Measurements from ENCODE around the gene PPFIA1. TPM values are rescaled to one million over a fixed set of nuclear protein-coding genes. Genes with fewer than 3 reads are reported as not detected.

PPFIA1 gene
- total and polyA plus RNA-seq, 2 of the 8 experiments (the other 6 are each of a cell fraction or from before 2014, with no cell fraction given) = 44.3 to 73.5 TPM

DNA sequence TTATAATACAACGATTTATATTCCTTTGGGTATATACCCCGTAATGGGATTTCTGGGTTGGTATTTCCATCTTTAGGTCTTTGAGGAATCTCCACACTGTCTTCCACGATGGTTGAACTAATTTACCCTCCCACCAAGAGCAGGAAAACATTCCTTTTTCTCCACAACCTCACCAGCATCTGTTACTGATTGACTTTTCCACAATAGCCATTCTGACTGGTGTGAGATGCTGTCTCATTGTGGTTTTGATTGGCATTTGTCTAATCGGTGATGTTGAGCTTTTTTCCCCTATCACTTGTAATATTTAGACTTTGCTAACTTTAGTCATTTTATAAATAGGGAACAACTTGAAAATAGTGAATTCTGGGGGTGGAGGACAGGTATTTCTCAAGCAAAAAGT lies 58.1 kb downstream of the PPFIA1 start:
- FAIRE-seq = no peak
- no peak overlapping the region for H2BK120ac ChIP-seq (replicated peaks; ENCODE audit: low read depth, low read length)
- H3K79me2 ChIP-seq (ENCODE audit: control insufficient read depth in 1 of 2, insufficient read depth in 2 of 2, low read length in 2 of 2) = no peaks in the 10 kb centered on the region
- no peaks in the 10 kb centered on the region for H3K4me1 ChIP-seq (replicated peaks in 1 of 4; ENCODE audit: control insufficient read depth in 3 of 4, insufficient read depth in 4 of 4, low read length in 3 of 4)
- H2BK20ac ChIP-seq (ENCODE audit: low read length) = no peak overlapping the region
- no peak overlapping the region for H2BK12ac ChIP-seq (ENCODE audit: low read depth, low read length)
- no peak overlapping the region for H3K56ac ChIP-seq (replicated peaks; ENCODE audit: insufficient read length, low read depth, low read length)
- no peak overlapping the region for H3K18ac ChIP-seq (ENCODE audit: extremely low read depth, low read length)
- H4K91ac ChIP-seq (replicated peaks; ENCODE audit: insufficient read length, low read length) = no peak overlapping the region
- H2AFZ ChIP-seq (ENCODE audit: low read length) = no peak overlapping the region
- no peak overlapping the region for H3K4ac ChIP-seq (replicated peaks; ENCODE audit: insufficient read length, low read depth, low read length)
- H4K8ac ChIP-seq (ENCODE audit: extremely low read depth, insufficient read depth, low read length) = no peak overlapping the region
- no peak for DNase-seq (ENCODE audit: low read depth in 1 of 2, low spot score in 2 of 2)
- H3K9me3 ChIP-seq (ENCODE audit: insufficient read depth in 2 of 2, low read depth in 1 of 2, low read length in 1 of 2) = no peaks in the 10 kb centered on the region
- H3K4me2 ChIP-seq (ENCODE audit: insufficient read depth in 1 of 2, low read depth in 2 of 2, low read length in 2 of 2) = no peak overlapping the region
- peaks cover 5 to 8% of the 10 kb centered on the region in 2 experiments for H4K20me1 ChIP-seq (replicated peaks in 1 of 2; ENCODE audit: control insufficient read depth in 1 of 2, insufficient read depth in 2 of 2, low read length in 2 of 2)
- H3K4me3 ChIP-seq (ENCODE audit: extremely low read depth in 1 of 4, insufficient read depth in 2 of 4, low read depth in 3 of 4, low read length in 4 of 4) = no peak overlapping the region
- H3K27ac ChIP-seq (ENCODE audit: low read depth, low read length) = no peak overlapping the region
- no peak overlapping the region for H3K9ac ChIP-seq (replicated peaks in 1 of 4; ENCODE audit: extremely low read depth in 1 of 4, low read depth in 3 of 4, low read length in 3 of 4)
- H3K23ac ChIP-seq (ENCODE audit: insufficient read length) = no peak overlapping the region
- no peak overlapping the region for H2AK5ac ChIP-seq (ENCODE audit: low read depth, low read length)
- H3K36me3 ChIP-seq (ENCODE audit: control insufficient read depth in 2 of 4, insufficient read depth in 4 of 4, low read length in 3 of 4) = peaks cover 23 to 82% (median 54%) of the 10 kb centered on the region in 4 experiments
- no peaks in the 10 kb centered on the region for H3K27me3 ChIP-seq (replicated peaks in 1 of 4; ENCODE audit: control insufficient read depth in 3 of 4, extremely low read depth in 1 of 4, insufficient read depth in 3 of 4, low read length in 3 of 4)
- H3K23me2 ChIP-seq (ENCODE audit: low read depth, low read length) = no peaks in the 10 kb centered on the region
- H2BK15ac ChIP-seq (ENCODE audit: low read length) = no peak overlapping the region
- ChIA-PET CTCF (ENCODE audit: partially characterized antibody) (interaction anchor here (1.2 kb wide), 1 partner anchor 9 kb away, joined by 3 read pairs; no protein-coding TSS in a partner anchor), POLR2A (ENCODE audit: partially characterized antibody) (no interaction called here)
- no peaks in the 10 kb centered on the region for H3K79me1 ChIP-seq (ENCODE audit: low read depth, low read length)
- WGBS, 2 experiments (ENCODE audit: extremely low coverage in 1 of 2, insufficient coverage in 1 of 2, insufficient read length in 1 of 2, insufficient replicate concordance in 2 of 2, low coverage in 1 of 2, low lambda C conversion rate in 2 of 2, missing lambda C conversion rate in 1 of 2) = 90% methylated on average over 4 of the region's 4 CpGs; no CpG with 5 or more reads in 1 of the 2 experiments
- no peak for TF ChIP-seq FOSL1 (IDR thresholded peaks at IDR 0.05; ENCODE audit: insufficient read depth, low read depth, low read length)
- no peak for TF ChIP-seq CEBPB (IDR thresholded peaks at IDR 0.05; ENCODE audit: low read depth, low read length)
- TF ChIP-seq GABPA (IDR thresholded peaks at IDR 0.05; ENCODE audit: borderline replicate concordance, insufficient read depth, low read length) = no peak
- no peak overlapping the region for H2BK5ac ChIP-seq (ENCODE audit: low read depth, low read length)
- no peak overlapping the region for H3K14ac ChIP-seq (ENCODE audit: insufficient read length)
- H4K5ac ChIP-seq (ENCODE audit: insufficient read length, low read depth, low read length) = no peak overlapping the region

Data from H1 (cell line).